Measurements from ENCODE around the gene RSPH4A. TPM values are rescaled to one million over a fixed set of nuclear protein-coding genes. Genes with fewer than 3 reads are reported as not detected.

Gene RSPH4A
- polyA plus RNA-seq, 1 donor from 2014 or later = 11.0 TPM

GRCh38 chr6:116676021-116676420 lies 59.7 kb downstream of the RSPH4A start:
- H3K4me3 ChIP-seq (ENCODE audit: low read length) = no peak overlapping the region
- H3K9ac ChIP-seq (ENCODE audit: low read length) = no peak overlapping the region

GRCh38 chr6:116680880-116681672 lies 64.8 kb downstream of the RSPH4A start, which contains the start of gene KPNA5:
TSS of gene KPNA5 (plus strand) at chr6:116681211. CDS start at chr6:116681335, 124 bp downstream.
- H3K79me2 ChIP-seq (replicated peaks; ENCODE audit: insufficient read depth, low read length) = peaks cover 33% of the 10 kb centered on the region
- peak within 1 kb of the TSS; percentile 94 for H2AFZ ChIP-seq (ENCODE audit: low read depth, low read length)
- peak within 1 kb of the TSS; percentile 87 for H3K4me3 ChIP-seq (ENCODE audit: low read length)
- peak; percentile 66 for TF ChIP-seq TAF1 (IDR thresholded peaks at IDR 0.05; ENCODE audit: low read depth)
- TF ChIP-seq POLR2AphosphoS5 (IDR thresholded peaks at IDR 0.05) = peak; percentile 79
- peak; percentile 86 for TF ChIP-seq MXI1 (conservative IDR thresholded peaks at IDR 0.05; ENCODE audit: poor library complexity, severe bottlenecking)
- TF ChIP-seq EP300 (conservative IDR thresholded peaks at IDR 0.05; ENCODE audit: poor library complexity, severe bottlenecking) = peak; percentile 30
- no peak for TF ChIP-seq SMC3 (conservative IDR thresholded peaks at IDR 0.05; ENCODE audit: poor library complexity)
- peak; percentile 15 for TF ChIP-seq CTCF (IDR thresholded peaks at IDR 0.05; ENCODE audit: poor library complexity, severe bottlenecking)
- no peak for TF ChIP-seq RAD21 (conservative IDR thresholded peaks at IDR 0.05)
- TF ChIP-seq REST (IDR thresholded peaks at IDR 0.05; ENCODE audit: borderline replicate concordance) = peak; percentile 83
- no peak for TF ChIP-seq EZH2 (IDR thresholded peaks at IDR 0.05; ENCODE audit: borderline replicate concordance, insufficient read depth, low read length, poor library complexity, severe bottlenecking)
- H3K27ac ChIP-seq (ENCODE audit: low read length) = peak within 1 kb of the TSS; percentile 91
- H3F3A ChIP-seq (ENCODE audit: insufficient read depth, low read length, poor library complexity, severe bottlenecking) = peaks cover 4% of the 10 kb centered on the region
- no peaks in the 10 kb centered on the region for H3K9me2 ChIP-seq (ENCODE audit: insufficient read depth, low read length)
- no peaks in the 10 kb centered on the region for H4K20me1 ChIP-seq (ENCODE audit: insufficient read depth)
- H3K9me3 ChIP-seq (ENCODE audit: low read length) = no peaks in the 10 kb centered on the region
- peaks cover 4% of the 10 kb centered on the region for H3K36me3 ChIP-seq (ENCODE audit: insufficient read depth, low read length)
- peak within 1 kb of the TSS; percentile 57 for H3K4me2 ChIP-seq (ENCODE audit: low read length)
- H3K27me3 ChIP-seq (ENCODE audit: insufficient read depth, low read depth, low read length) = no peaks in the 10 kb centered on the region
- peak within 1 kb of the TSS; percentile 87 for H3K9ac ChIP-seq (ENCODE audit: low read length)

More at GRCh38 chr6:116676021-116676420, 59.7 kb downstream of the RSPH4A start:
- no peak for TF ChIP-seq EZH2 (IDR thresholded peaks at IDR 0.05; ENCODE audit: borderline replicate concordance, insufficient read depth, low read length, poor library complexity, severe bottlenecking)
- no peak for TF ChIP-seq EP300 (conservative IDR thresholded peaks at IDR 0.05; ENCODE audit: poor library complexity, severe bottlenecking)
- TF ChIP-seq RAD21 (conservative IDR thresholded peaks at IDR 0.05) = no peak
- no peaks in the 10 kb centered on the region for H3K27me3 ChIP-seq (ENCODE audit: insufficient read depth, low read depth, low read length)
- H3K9me2 ChIP-seq (ENCODE audit: insufficient read depth, low read length) = no peaks in the 10 kb centered on the region
- H3K79me2 ChIP-seq (replicated peaks; ENCODE audit: insufficient read depth, low read length) = no peaks in the 10 kb centered on the region
- no peaks in the 10 kb centered on the region for H3F3A ChIP-seq (ENCODE audit: insufficient read depth, low read length, poor library complexity, severe bottlenecking)
- H3K36me3 ChIP-seq (ENCODE audit: insufficient read depth, low read length) = no peaks in the 10 kb centered on the region
- no peak overlapping the region for H3K27ac ChIP-seq (ENCODE audit: low read length)
- no peaks in the 10 kb centered on the region for H3K9me3 ChIP-seq (ENCODE audit: low read length)
- H4K20me1 ChIP-seq (ENCODE audit: insufficient read depth) = no peaks in the 10 kb centered on the region
- H3K4me2 ChIP-seq (ENCODE audit: low read length) = no peak overlapping the region
- H2AFZ ChIP-seq (ENCODE audit: low read depth, low read length) = no peak overlapping the region
